Measurements from ENCODE around the gene ALMS1.

DNA sequence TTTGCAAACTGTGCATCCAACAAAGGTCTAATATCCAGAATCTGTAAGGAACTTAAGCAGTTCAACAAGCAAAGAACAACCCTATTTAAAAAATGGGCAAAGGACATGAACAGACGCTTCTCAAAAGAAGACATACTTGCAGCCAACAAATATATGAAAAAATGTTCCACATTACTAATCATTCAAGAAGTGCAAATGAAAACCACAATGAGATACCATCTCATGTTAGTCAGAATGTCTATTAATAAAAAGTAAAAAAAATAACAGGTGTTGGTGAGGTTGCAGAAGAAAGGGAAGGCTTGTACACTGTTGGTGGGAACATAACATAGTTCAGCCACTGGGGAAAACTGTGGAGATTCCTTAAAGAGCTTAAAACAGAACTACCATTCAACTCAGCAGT is 130.4 kb downstream of the ALMS1 start:
- TF ChIP-seq TAF1 (IDR thresholded peaks at IDR 0.05; ENCODE audit: borderline replicate concordance, low read depth, low read length): no peak
- no peak for TF ChIP-seq POLR2A (IDR thresholded peaks at IDR 0.05; ENCODE audit: low read depth, low read length)
- TF ChIP-seq POLR2AphosphoS5 (IDR thresholded peaks at IDR 0.05; ENCODE audit: low read depth, low read length): no peak

Measured in GM12892 (cell line).